PC-3 (cell line): ENCODE data around the gene DCANP1. TPM values are rescaled to one million over a fixed set of nuclear protein-coding genes. Genes with fewer than 3 reads are reported as not detected.

ENCODE experiments used
- ATAC-seq: fragments of 200-7000 bp; cut with Tn5 transposase; 2 replicates; pipeline ENCODE4 v1.9.1; 2020; ENCODE audit warnings: mild to moderate bottlenecking, moderate library complexity
- BruUV-seq: library from RNA; stranded (reverse); fragments of 400-500 nt; replicated peaks from 2 replicates; lab custom pipeline; 2021; lab: Mats Ljungman, UMichigan
- CTCF ChIA-PET: fragments of 300-600 bp; sonication (Branson Sonifier 250); formaldehyde crosslinking; loops from one replicate; lab custom pipeline; 2022; ENCODE audit warnings: antibody characterized with exemption; lab: Charles Lee
- POLR2A ChIA-PET: fragments of 300-600 bp; sonication (Branson Sonifier 250); formaldehyde crosslinking; loops from one replicate; lab custom pipeline; 2022; ENCODE audit warnings: antibody characterized with exemption; ENCODE audit not compliant: unreplicated experiment; lab: Charles Lee
- DNase-seq: peaks from one replicate; pipeline ENCODE4 v3.0.0-alpha.2; 2015
- H2AFZ ChIP-seq: fragments of 300-600 bp; sonication (generic); 2 replicates; pipeline ENCODE4 v1.6.0; 2016; ENCODE audit warnings: antibody characterized with exemption, low read length
- H3F3A ChIP-seq: fragments of 300-600 bp; sonication (generic); one replicate; pipeline ENCODE4 v1.6.0; 2017; ENCODE audit warnings: antibody characterized with exemption, low read length, control low read depth, mild to moderate bottlenecking; ENCODE audit not compliant: unreplicated experiment
- H3K27ac ChIP-seq: fragments of 300-600 bp; sonication (generic); 2 replicates; pipeline ENCODE4 v1.5.1; 2016; ENCODE audit warnings: mild to moderate bottlenecking, low read length
- H3K27me3 ChIP-seq: fragments of 300-600 bp; sonication (generic); 2 replicates; pipeline ENCODE4 v1.6.1; 2016; ENCODE audit warnings: low read length, mixed read lengths
- H3K36me3 ChIP-seq: fragments of 300-600 bp; sonication (generic); 2 replicates; pipeline ENCODE4 v1.6.1; 2016; ENCODE audit warnings: low read depth, mixed run types, low read length, mixed read lengths
- H3K4me1 ChIP-seq: fragments of 300-600 bp; sonication (generic); 2 replicates; pipeline ENCODE4 v1.5.1; 2016; ENCODE audit warnings: low read length; ENCODE audit not compliant: insufficient read depth
- H3K4me2 ChIP-seq: fragments of 300-600 bp; sonication (generic); 2 replicates; pipeline ENCODE4 v1.6.0; 2016; ENCODE audit warnings: low read length
- H3K4me3 ChIP-seq: fragments of 300-600 bp; sonication (generic); 2 replicates; pipeline ENCODE4 v1.5.1; 2016; ENCODE audit warnings: mild to moderate bottlenecking, low read length, mixed read lengths
- H3K79me2 ChIP-seq: fragments of 300-600 bp; sonication (generic); 2 replicates; pipeline ENCODE4 v1.6.1; 2017; ENCODE audit warnings: low read length, mixed read lengths
- H3K9ac ChIP-seq: fragments of 300-600 bp; sonication (generic); 2 replicates; pipeline ENCODE4 v1.6.0; 2016; ENCODE audit warnings: mild to moderate bottlenecking, low read length
- H3K9me2 ChIP-seq: fragments of 300-600 bp; sonication (generic); replicated peaks from 2 replicates; pipeline ENCODE4 v1.6.1; 2016; ENCODE audit warnings: mixed run types, low read length, mixed read lengths
- H3K9me3 ChIP-seq: fragments of 300-600 bp; sonication (generic); 2 replicates; pipeline ENCODE4 v1.6.1; 2016; ENCODE audit warnings: low read length, mixed read lengths
- H4K20me1 ChIP-seq: fragments of 300-600 bp; sonication (generic); 2 replicates; pipeline ENCODE4 v1.6.1; 2016; ENCODE audit warnings: low read length, mixed read lengths
- CTCF ChIP-seq: fragments of 300-600 bp; sonication (generic); conservative IDR thresholded peaks from 2 replicates; pipeline ENCODE4 v1.5.1; 2017; ENCODE audit warnings: antibody characterized with exemption, low read depth, mild to moderate bottlenecking, low read length
- EZH2 ChIP-seq: fragments of 300-600 bp; sonication (generic); IDR thresholded peaks from one replicate; pipeline ENCODE4 v1.6.1; 2017; ENCODE audit warnings: antibody characterized with exemption, mild to moderate bottlenecking, low read length; ENCODE audit not compliant: unreplicated experiment
- EZH2phosphoT487 ChIP-seq: fragments of 300-600 bp; sonication (generic); IDR thresholded peaks from 2 replicates; pipeline ENCODE4 v1.6.1; 2018; ENCODE audit warnings: mild to moderate bottlenecking, antibody characterized with exemption, low read length, borderline replicate concordance
- intact Hi-C: fragments of 100-400 bp; cut with micrococcal nuclease; formaldehyde crosslinking; loops from 2 replicates; pipeline ENCODE4 v1.9.0; 2023
- total RNA-seq: library from RNA; depleted of rRNA; stranded (reverse); fragments of >200 nt; gene quantifications from 2 replicates; pipeline ENCODE4 v1.2.3, GENCODE V29; 2014

The DCANP1 gene
- total RNA-seq, 1 experiment from 2014 or later: not detected

DNA sequence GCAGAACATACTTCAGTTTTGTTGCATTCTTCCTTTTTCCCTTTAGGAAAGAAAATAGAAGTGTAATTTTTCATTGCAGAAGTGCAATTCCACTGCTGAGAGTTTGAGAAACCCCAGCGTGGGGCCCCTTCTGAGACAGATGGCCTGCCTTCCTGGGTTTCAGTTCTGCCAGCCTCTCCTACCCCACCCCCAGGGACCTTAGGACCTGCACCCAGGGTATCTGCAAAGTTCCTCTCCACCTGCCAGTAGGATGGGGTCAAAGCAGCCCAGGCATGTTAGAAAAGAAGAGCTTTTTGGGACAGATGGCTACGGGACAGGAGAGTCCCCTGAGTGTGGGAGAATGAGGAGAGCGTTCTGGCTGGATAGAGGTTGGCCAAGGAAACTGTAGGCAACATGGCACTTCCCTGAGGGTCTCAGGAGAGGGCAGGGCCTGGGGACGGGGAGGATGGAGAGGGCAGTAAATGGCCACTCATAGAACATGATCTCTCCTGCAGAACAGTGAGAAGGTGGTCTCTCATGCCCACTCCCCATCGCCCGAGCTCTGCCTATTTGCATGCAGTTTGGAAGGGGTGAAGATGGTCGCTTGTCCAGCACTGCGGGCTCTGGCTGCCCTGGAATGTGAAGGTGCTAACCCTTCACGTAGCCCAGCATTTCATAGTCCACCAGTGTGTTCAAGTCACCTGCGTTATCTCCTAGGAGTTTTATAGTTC is 5.3 kb upstream of the DCANP1 start, which contains the start of gene TIFAB:
TSS of gene TIFAB (minus strand) at position 31 of the 710 bp plus-strand sequence. CDS start 2,412 bp downstream, outside the sequence.
- Histone ChIP-seq H3K4me1 (peaks cover 5% of the 10 kb centered on the region; the same call in 1 of the 2 replicates), H2AFZ (no peak within 1 kb of the TSS), H3K4me2 (no peak within 1 kb of the TSS), H3K79me2 (no peaks in the 10 kb centered on the region), H3K36me3 (no peaks in the 10 kb centered on the region), H3K27ac (no peak within 1 kb of the TSS), H3K9ac (no peak within 1 kb of the TSS), H3K9me3 (no peaks in the 10 kb centered on the region), H3F3A (no peaks in the 10 kb centered on the region), H3K4me3 (no peak within 1 kb of the TSS), H3K9me2 (no peaks in the 10 kb centered on the region), H4K20me1 (no peaks in the 10 kb centered on the region), H3K27me3 (no peaks in the 10 kb centered on the region)
- TF ChIP-seq CTCF (no peak), EZH2phosphoT487 (no peak), EZH2 (no peak)
- POLR2A ChIA-PET: no interaction called here
- ATAC-seq (no peak), DNase-seq (no peak)
- intact Hi-C loops: loop anchor here (10.0 kb wide), 1 partner anchor 382 kb away; the partner anchor contains the start of gene SLC25A48
- CTCF ChIA-PET: no interaction called here
- no TSS peak for BruUV-seq

DNA sequence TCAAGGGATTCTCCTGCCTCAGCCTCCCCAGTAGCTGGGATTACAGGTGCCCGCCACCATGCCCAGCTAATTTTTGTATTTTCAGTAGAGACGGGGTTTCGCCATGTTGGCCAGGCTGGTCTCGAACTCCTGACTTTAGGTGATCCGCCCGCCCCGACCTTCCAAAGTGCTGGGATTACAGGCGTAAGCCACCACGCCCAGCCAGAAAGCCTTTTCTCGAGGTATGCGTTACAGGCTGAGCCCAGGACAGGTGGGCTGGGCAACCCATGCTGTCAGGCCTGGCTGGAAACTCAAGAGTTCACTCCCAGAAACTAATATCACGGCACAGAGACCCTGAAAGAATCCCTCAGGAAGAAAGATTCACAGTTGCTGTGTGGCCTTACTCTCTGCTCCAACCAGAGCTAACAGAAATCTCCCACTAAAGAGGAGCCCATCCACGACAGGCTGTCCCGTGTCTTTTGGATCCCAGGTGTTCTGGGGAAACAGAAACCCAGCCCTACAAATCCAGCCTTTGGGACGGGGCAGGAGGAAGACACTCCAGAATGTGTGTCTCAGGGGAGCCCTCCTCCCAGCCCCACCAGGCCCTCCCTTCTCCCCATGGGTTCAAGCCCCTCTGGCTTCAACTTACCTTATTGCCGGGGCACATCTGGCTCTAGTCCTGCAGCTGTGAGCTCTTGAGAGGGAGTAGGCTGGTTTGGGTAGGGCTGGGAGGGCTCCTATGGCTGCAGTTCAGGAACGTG is 4.6 kb upstream of the DCANP1 start:
- H2AFZ ChIP-seq: no peak overlapping the region
- H3K79me2 ChIP-seq: no peaks in the 10 kb centered on the region
- DNase-seq (no peak), ATAC-seq (no peak)
- H3K9ac ChIP-seq: no peak overlapping the region
- no peaks in the 10 kb centered on the region for H3K9me2 ChIP-seq
- H3K4me1 ChIP-seq: peaks cover 5% of the 10 kb centered on the region; the same call in 1 of the 2 replicates
- H4K20me1 ChIP-seq: no peaks in the 10 kb centered on the region
- no peak overlapping the region for H3K27ac ChIP-seq
- no peak overlapping the region for H3K4me3 ChIP-seq
- no peak for TF ChIP-seq EZH2phosphoT487
- no peak for TF ChIP-seq CTCF
- no peak for TF ChIP-seq EZH2
- intact Hi-C loops: loop anchor here (10.0 kb wide), 1 partner anchor 383 kb away; the partner anchor contains the start of gene SLC25A48
- no peak overlapping the region for H3K4me2 ChIP-seq
- H3K36me3 ChIP-seq: no peaks in the 10 kb centered on the region
- BruUV-seq: no TSS peak
- no peaks in the 10 kb centered on the region for H3K27me3 ChIP-seq
- no peaks in the 10 kb centered on the region for H3F3A ChIP-seq
- H3K9me3 ChIP-seq: no peaks in the 10 kb centered on the region
- CTCF ChIA-PET: no interaction called here
- POLR2A ChIA-PET: no interaction called here
